Measurements from ENCODE around the gene PPP3CB.

GRCh38 chr10:73424478-73424877 lies 71.3 kb downstream of the PPP3CB start:
- TF ChIP-seq CTCF (IDR thresholded peaks at IDR 0.05) (no peak), POLR2A (IDR thresholded peaks at IDR 0.05) (no peak), POLR2AphosphoS5 (IDR thresholded peaks at IDR 0.05) (no peak)

Measured in upper lobe of left lung (tissue), 4 donors.